Measurements from ENCODE around the gene C2orf92.

Gene C2orf92

DNA sequence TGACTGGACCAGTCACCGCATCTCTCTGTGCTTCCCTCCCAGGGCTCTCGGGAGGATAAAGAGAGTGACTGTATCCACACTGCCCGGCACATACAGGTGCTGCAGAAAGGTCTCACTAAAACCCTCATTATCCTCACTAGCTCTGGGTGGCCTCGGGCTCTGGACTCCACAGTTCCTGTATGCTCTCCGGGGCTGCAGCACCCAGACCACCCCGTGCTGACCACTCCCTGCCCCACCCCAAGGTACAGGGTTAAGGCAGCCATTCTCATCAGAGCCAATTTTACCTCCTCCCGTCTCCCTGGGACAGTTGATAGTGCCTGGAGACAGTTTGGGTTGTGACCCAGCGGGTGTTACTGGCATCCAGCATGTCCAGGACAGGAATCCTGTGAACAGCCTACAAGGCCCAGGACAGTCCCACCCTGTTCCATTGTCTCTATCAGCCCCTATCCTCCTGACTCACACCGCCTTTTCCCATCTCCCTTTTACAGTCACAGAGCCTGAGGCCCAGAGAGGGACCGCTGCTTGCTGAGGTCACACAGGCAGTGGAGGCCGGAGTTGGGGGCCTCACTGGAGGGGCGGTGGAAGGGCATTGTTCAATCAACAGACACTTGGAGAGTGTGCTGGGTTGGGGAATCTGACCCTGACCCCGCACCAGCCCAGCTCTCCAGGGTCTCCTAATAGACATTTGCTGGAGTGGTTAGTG, 45.6 kb downstream of the C2orf92 start:
- H3K27me3 ChIP-seq (replicated peaks; ENCODE audit: control insufficient read depth, insufficient read depth, low read length), result no peaks in the 10 kb centered on the region
- no peaks in the 10 kb centered on the region for H3K36me3 ChIP-seq (ENCODE audit: control insufficient read depth, insufficient read depth, low read length)
- no peak for DNase-seq (ENCODE audit: extremely low read depth, insufficient read length)
- TF ChIP-seq, protein P1, sequence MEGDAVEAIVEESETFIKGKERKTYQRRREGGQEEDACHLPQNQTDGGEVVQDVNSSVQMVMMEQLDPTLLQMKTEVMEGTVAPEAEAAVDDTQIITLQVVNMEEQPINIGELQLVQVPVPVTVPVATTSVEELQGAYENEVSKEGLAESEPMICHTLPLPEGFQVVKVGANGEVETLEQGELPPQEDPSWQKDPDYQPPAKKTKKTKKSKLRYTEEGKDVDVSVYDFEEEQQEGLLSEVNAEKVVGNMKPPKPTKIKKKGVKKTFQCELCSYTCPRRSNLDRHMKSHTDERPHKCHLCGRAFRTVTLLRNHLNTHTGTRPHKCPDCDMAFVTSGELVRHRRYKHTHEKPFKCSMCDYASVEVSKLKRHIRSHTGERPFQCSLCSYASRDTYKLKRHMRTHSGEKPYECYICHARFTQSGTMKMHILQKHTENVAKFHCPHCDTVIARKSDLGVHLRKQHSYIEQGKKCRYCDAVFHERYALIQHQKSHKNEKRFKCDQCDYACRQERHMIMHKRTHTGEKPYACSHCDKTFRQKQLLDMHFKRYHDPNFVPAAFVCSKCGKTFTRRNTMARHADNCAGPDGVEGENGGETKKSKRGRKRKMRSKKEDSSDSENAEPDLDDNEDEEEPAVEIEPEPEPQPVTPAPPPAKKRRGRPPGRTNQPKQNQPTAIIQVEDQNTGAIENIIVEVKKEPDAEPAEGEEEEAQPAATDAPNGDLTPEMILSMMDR (IDR thresholded peaks at IDR 0.05; ENCODE audit: insufficient read depth, low read length, poor library complexity, severe bottlenecking), result no peak
- H3K4me3 ChIP-seq (replicated peaks; ENCODE audit: low read depth, low read length), result no peak overlapping the region

DNA sequence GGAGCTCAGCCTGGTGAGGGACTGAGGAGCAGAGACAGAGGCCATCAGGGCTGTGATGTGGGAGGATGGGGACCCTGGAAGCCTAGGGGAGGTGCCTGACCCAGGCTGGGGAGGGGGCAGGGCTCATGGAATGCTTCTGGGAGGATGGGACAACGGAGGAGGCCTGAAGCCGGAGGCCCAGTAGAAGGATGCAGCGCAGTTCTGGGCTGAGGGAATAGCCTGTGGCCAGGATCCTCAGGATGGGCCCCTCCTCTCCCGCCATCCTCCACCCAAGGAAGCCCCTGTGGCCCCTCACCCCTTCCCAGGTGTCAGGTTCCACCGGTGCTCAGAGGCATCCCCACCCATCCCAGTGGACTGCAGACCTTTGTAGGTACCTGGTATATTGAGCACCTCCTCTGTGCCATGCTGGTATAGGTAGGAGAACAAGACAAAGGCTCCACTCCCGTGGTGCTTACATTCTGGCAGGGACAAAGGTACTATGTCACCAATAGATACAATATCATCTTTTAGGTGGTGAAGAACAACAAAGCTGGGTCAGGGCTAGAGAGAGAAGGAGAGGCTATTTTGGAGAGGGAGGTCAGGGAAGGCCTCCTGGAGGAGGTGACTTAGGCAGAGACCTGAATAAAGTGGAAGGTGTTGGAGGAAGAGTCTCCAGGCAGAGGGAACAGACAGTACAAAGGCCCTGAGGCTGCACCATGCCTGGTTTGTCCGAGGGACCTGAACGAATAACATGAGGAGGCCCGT, 46.6 kb downstream of the C2orf92 start:
- Histone ChIP-seq H3K27me3 (replicated peaks; ENCODE audit: control insufficient read depth, insufficient read depth, low read length) (no peaks in the 10 kb centered on the region), H3K4me3 (replicated peaks; ENCODE audit: low read depth, low read length) (no peak overlapping the region), H3K36me3 (ENCODE audit: control insufficient read depth, insufficient read depth, low read length) (no peaks in the 10 kb centered on the region)
- TF ChIP-seq, protein P1 (IDR thresholded peaks at IDR 0.05; ENCODE audit: insufficient read depth, low read length, poor library complexity, severe bottlenecking), result no peak
- DNase-seq (ENCODE audit: extremely low read depth, insufficient read length), result no peak

DNA sequence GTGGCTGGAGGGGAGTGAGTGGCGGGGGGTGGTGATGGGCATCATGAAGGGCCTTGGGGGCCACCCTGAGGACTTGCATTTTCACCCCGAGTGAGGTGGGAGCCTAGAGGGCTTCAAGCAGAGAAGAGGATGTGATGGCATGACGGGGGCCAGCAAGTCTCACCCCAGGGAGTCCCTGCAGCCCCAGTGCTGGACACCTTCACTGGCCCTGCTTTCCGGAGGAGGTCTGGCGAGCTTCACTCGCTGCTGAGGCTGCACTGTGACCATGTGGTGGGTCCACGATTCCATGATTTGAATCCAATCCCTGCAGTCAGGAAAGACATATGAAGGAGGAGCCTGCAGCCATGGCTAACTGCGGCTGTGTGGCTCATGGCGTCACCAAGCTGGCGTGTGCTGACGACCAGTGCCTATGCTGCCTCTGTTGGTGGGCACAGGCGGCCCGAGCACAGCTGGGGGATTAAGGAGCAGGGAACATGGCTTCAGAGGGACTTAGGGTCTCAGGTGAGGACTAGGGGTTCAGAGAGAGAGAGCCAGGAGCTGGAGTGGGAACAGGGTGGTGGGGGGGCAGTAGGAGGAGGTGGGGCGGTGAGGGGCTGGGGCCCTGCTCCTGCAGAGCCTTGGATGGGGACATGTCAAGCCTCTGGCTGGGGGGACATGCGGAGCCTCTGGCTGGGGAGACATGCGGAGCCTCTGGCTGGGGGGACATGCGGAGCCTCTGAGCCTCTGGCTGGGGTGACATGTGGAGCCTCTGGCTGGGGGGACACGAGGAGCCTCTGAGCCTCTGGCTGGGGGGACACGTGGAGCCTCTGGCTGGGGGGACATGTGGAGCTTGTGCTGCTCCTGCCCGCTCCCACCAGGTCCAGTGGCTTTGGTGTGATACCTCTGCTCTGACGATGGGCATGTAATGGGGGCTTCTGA, 47.4 kb downstream of the C2orf92 start:
- H3K4me3 ChIP-seq (replicated peaks; ENCODE audit: low read depth, low read length), result no peak overlapping the region

DNA sequence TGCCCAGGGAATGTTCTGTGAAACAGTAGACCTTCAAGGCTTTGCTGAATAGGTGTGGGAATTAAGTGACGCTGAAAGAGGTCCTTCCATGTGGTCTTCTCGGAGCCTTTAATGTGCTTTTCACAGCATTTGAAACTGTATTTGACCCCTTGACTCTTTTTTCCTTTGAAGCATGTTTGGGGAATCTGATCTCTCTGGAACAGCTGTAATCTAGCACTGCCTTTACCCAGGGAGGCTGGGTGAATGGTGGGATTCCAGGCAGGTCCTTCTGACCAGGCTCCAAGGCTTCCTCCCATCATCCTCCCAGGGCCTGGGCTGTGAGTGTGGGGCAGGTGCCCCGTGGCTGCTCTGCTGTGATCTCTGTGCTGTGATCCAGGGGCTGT, 48.1 kb downstream of the C2orf92 start:
- no peaks in the 10 kb centered on the region for H3K27me3 ChIP-seq (replicated peaks; ENCODE audit: control insufficient read depth, insufficient read depth, low read length)
- no peak overlapping the region for H3K4me3 ChIP-seq (replicated peaks; ENCODE audit: low read depth, low read length)
- TF ChIP-seq, protein P1 (IDR thresholded peaks at IDR 0.05; ENCODE audit: insufficient read depth, low read length, poor library complexity, severe bottlenecking), result no peak
- DNase-seq (ENCODE audit: extremely low read depth, insufficient read length), result no peak
- H3K36me3 ChIP-seq (ENCODE audit: control insufficient read depth, insufficient read depth, low read length), result no peaks in the 10 kb centered on the region

More for the DNA sequence above, 47.4 kb downstream of the C2orf92 start:
- no peaks in the 10 kb centered on the region for H3K36me3 ChIP-seq (ENCODE audit: control insufficient read depth, insufficient read depth, low read length)
- no peak for DNase-seq (ENCODE audit: extremely low read depth, insufficient read length)
- no peaks in the 10 kb centered on the region for H3K27me3 ChIP-seq (replicated peaks; ENCODE audit: control insufficient read depth, insufficient read depth, low read length)
- TF ChIP-seq, protein P1 (IDR thresholded peaks at IDR 0.05; ENCODE audit: insufficient read depth, low read length, poor library complexity, severe bottlenecking), result no peak

DNA sequence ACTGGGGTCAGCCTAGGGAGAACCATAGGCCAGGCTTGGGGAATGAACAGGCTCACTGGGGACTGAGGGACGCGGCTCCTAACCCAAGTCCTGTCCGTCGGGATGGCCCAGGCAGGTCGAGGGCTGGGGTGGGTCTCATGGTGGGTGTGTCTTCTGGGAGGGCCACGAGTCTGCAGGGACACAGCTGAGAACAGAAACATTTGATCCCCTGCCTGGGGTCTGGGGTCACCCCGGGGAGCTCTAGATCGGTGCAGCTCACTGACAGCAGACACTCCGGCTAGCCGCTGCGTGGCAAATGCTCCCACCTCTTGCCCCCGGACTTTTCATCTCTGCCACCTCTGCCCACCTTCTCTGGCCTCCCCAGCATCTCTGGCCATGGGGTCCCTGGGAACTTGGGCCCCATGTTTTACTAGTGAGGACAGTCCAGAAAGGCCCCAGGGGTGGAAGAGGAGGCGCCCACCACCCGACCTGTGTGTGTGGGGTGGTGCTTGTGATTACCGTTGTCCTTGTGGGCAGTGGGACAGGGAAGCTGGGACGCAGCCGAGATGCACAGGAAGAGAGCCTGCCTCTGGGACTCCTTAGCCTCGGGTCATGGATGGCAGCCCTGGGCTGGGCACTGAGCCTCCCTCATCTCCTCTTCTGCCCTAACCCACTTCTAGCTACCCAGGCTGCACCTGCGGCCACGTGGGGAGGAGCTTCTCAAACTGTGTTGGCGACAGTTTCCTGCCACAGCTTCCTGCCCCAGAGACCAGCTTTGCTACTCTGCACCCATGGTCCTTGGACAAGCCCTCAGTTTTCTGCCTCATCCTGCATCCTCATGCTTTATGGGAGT, 48.8 kb downstream of the C2orf92 start:
- H3K36me3 ChIP-seq (ENCODE audit: control insufficient read depth, insufficient read depth, low read length), result no peaks in the 10 kb centered on the region
- TF ChIP-seq, protein P1 (IDR thresholded peaks at IDR 0.05; ENCODE audit: insufficient read depth, low read length, poor library complexity, severe bottlenecking), result no peak
- no peak overlapping the region for H3K4me3 ChIP-seq (replicated peaks; ENCODE audit: low read depth, low read length)
- no peak for DNase-seq (ENCODE audit: extremely low read depth, insufficient read length)
- H3K27me3 ChIP-seq (replicated peaks; ENCODE audit: control insufficient read depth, insufficient read depth, low read length), result no peaks in the 10 kb centered on the region
